ENCODE measurements around the gene TRPM2. TPM values are rescaled to one million over a fixed set of nuclear protein-coding genes. Genes with fewer than 3 reads are reported as not detected.

Gene TRPM2
- total RNA-seq, 2 experiments from 2014 or later, result 2.6 to 3.7 TPM

GRCh38 chr21:44317241-44317782 is 36.1 kb upstream of the TRPM2 start:
- POLR2A ChIA-PET, result interaction anchor here (0.8 kb wide), 1 partner anchor 15 kb away, joined by 3 read pairs; no protein-coding TSS in a partner anchor
- H3K9me3 Mint-ChIP-seq, result no peaks in the 10 kb centered on the region
- TF ChIP-seq, protein P1, sequence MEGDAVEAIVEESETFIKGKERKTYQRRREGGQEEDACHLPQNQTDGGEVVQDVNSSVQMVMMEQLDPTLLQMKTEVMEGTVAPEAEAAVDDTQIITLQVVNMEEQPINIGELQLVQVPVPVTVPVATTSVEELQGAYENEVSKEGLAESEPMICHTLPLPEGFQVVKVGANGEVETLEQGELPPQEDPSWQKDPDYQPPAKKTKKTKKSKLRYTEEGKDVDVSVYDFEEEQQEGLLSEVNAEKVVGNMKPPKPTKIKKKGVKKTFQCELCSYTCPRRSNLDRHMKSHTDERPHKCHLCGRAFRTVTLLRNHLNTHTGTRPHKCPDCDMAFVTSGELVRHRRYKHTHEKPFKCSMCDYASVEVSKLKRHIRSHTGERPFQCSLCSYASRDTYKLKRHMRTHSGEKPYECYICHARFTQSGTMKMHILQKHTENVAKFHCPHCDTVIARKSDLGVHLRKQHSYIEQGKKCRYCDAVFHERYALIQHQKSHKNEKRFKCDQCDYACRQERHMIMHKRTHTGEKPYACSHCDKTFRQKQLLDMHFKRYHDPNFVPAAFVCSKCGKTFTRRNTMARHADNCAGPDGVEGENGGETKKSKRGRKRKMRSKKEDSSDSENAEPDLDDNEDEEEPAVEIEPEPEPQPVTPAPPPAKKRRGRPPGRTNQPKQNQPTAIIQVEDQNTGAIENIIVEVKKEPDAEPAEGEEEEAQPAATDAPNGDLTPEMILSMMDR (IDR thresholded peaks at IDR 0.05), result no peak

DNA sequence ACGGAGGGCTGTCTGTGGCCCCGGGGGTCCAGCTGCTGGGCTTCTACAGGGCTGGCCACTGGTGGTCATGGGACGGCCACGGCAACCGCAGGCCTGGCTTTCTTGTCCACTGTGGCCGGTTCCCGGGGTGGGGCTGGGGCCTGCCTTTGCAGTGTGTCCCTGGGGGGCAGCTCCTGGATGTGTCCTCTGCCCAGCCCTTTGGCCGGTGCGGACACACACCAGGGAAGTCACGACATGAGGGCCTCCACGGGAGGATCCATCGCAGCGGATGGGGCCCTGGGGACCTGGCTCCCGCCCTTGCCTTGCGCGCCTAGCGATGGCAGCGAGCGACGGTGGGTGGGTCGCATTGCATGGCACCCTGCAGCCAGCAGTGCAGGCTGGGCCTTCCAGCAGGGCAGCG is 35.5 kb upstream of the TRPM2 start:
- Mint-ChIP-seq H3K9me3 (no peaks in the 10 kb centered on the region), H3K4me1 (ENCODE audit: low read depth) (no peaks in the 10 kb centered on the region), H3K27me3 (no peaks in the 10 kb centered on the region), H3K27ac (no peak overlapping the region), H3K4me3 (no peak overlapping the region), H3K36me3 (ENCODE audit: low read depth) (peaks cover 3% of the 10 kb centered on the region)
- ATAC-seq (no peak), DNase-seq (no peak)
- ChIA-PET CTCF (no interaction called here), POLR2A (interaction anchor here (0.8 kb wide), 1 partner anchor 16 kb away, joined by 3 read pairs; no protein-coding TSS in a partner anchor)
- TF ChIP-seq, protein P1 (IDR thresholded peaks at IDR 0.05), result no peak
- intact Hi-C loops (cut with micrococcal nuclease), result no loop called here

More at GRCh38 chr21:44317241-44317782, 36.1 kb upstream of the TRPM2 start:
- CTCF ChIA-PET, result no interaction called here
- no peaks in the 10 kb centered on the region for H3K27me3 Mint-ChIP-seq
- no peak overlapping the region for H3K27ac Mint-ChIP-seq
- intact Hi-C loops (cut with micrococcal nuclease), result no loop called here
- H3K4me1 Mint-ChIP-seq (ENCODE audit: low read depth), result no peaks in the 10 kb centered on the region
- no peak for ATAC-seq
- H3K4me3 Mint-ChIP-seq, result no peak overlapping the region
- DNase-seq, result no peak
- H3K36me3 Mint-ChIP-seq (ENCODE audit: low read depth), result peaks cover 3% of the 10 kb centered on the region

DNA sequence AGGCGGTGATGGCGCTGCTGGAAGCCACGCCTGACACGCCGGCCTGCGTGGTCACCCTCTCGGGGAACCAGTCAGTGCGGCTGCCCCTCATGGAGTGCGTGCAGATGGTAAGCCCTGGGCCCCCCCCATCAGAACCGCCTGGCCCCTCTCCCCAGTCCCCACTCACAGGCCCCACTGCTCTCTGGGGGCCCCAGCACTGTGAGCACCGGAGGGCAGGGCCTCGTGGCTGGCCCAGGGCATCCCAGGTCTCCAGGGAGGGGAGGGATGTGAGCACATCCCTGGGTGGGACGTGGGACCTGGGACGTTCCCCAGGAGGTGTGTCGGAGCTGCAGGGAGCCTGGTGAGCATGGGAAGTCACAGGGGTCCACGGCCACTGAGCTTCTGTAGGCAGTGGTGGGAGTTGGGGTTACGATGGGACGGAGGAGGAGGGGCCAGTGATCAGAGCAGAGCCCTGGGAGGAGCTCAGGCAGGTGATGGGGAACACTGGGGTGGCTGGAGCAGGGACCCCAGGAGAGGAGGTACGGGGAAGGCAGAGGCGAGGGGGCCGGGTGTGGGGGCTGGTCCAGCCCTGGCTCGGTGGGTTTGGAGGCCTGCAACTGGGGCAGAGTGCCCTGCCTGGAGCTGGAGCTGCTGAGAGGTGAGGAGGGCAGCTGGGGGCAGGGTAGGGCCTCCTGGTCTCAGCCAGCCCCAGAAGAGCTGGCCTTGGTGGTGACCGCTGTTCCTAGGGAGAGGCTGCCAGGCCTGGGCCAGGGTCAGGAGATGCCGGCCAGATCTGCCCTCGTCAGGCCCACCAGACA is 34.7 kb upstream of the TRPM2 start:
- ATAC-seq (no peak), DNase-seq (no peak)
- H3K9me3 Mint-ChIP-seq, result no peaks in the 10 kb centered on the region
- H3K27ac Mint-ChIP-seq, result no peak overlapping the region
- POLR2A ChIA-PET, result interaction anchor here (2.1 kb wide), 1 partner anchor 13 kb away, joined by 5 read pairs; no protein-coding TSS in a partner anchor
- CTCF ChIA-PET, result interaction anchor here (1.4 kb wide), 1 partner anchor 14 kb away, joined by 3 read pairs; no protein-coding TSS in a partner anchor
- H3K27me3 Mint-ChIP-seq, result no peaks in the 10 kb centered on the region
- TF ChIP-seq, protein P1 (IDR thresholded peaks at IDR 0.05), result no peak
- H3K36me3 Mint-ChIP-seq (ENCODE audit: low read depth), result peaks cover 3% of the 10 kb centered on the region
- H3K4me3 Mint-ChIP-seq, result no peak overlapping the region
- no peaks in the 10 kb centered on the region for H3K4me1 Mint-ChIP-seq (ENCODE audit: low read depth)
- intact Hi-C loops (cut with micrococcal nuclease), result no loop called here

DNA sequence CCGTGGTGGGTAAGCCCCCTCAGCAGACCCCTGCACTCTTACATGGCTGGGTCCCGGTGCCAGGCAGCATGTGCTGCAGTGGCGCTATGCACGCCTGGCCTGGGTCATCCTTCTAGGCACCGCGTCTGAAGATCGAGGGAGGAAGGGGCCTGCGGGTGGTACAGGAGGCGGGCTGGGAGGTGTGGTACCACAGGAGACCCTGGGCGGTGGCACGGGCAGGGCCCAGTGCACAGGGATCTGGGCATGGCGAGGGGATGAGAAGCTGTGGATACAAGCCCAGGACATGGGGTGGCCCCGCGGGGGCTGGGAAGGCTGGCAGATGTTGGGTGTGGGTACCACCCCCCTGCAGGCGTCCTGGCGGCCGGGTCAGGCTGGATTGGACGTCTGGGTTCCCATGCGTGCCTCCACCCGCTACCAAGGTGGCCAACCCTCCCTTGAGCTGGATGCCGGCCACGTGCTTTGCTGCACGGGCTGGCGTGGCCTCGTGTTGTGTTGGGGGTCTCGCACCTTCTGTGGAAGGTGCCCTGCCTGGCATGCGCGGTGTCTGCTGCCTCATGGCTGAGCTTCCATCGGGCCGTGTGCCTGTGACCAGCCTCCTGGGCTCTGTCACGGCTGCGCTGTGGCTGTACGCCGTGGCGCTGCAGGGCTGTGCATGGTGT is 33.9 kb upstream of the TRPM2 start:
- Mint-ChIP-seq H3K9me3 (no peaks in the 10 kb centered on the region), H3K27ac (no peak overlapping the region), H3K36me3 (ENCODE audit: low read depth) (peaks cover 3% of the 10 kb centered on the region), H3K4me3 (no peak overlapping the region), H3K27me3 (no peaks in the 10 kb centered on the region), H3K4me1 (ENCODE audit: low read depth) (no peaks in the 10 kb centered on the region)
- intact Hi-C loops (cut with micrococcal nuclease), result no loop called here
- ATAC-seq (no peak), DNase-seq (no peak)
- TF ChIP-seq, protein P1 (IDR thresholded peaks at IDR 0.05), result no peak
- ChIA-PET CTCF (interaction anchor here (1.1 to 1.4 kb wide), 2 partner anchors 12 to 15 kb away, joined by 3 read pairs; no protein-coding TSS in a partner anchor), POLR2A (interaction anchor here (2.1 kb wide), 1 partner anchor 12 kb away, joined by 5 read pairs; no protein-coding TSS in a partner anchor)
